ENCODE results near the gene CR1L.

DNA sequence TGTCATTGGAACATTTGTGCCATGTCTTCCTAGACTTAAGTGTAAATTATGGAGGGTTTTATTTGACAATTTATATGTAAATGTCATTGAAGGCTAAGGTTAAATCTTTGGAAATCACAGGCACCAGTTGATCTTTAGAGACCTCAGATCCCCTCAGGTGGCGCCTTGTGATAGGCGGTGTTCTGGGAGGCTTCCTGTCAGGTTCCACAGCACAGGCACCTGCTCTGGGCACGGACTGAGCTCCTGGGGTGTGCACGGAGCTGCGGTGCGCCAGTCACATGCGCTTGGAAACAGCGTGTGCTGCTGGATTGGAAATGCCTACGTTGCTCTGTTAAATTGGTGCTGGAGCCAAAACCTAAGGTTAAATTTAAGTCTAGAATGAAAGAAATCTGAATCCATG, 119.0 kb downstream of the CR1L start:
- TF ChIP-seq POLR2A (IDR thresholded peaks at IDR 0.05; ENCODE audit: low read length): no peak
- no peak for TF ChIP-seq GATA1 (IDR thresholded peaks at IDR 0.05; ENCODE audit: low read depth, low read length)

Measured in erythroblast (primary cell).